Endothelial cell of umbilical vein (primary cell): Measurements from ENCODE around the gene MACROD2. TPM values are rescaled to one million over a fixed set of nuclear protein-coding genes. Genes with fewer than 3 reads are reported as not detected.

Experiments
- BruUV-seq: library from RNA; stranded (reverse); fragments of 400-500 nt; replicated peaks from 2 replicates; lab custom pipeline; 2021; lab: Mats Ljungman, UMichigan
- CTCF ChIA-PET: fragments of 300-600, 350-600 bp; sonication (Branson Sonifier 250); formaldehyde crosslinking; loops from one replicate; lab custom pipeline; 2021; ENCODE audit warnings: antibody characterized with exemption, inconsistent platforms; lab: Charles Lee
- POLR2A ChIA-PET: fragments of 300-600, 350-600 bp; sonication (Branson Sonifier 250); formaldehyde crosslinking; loops from one replicate; lab custom pipeline; 2021; ENCODE audit warnings: antibody characterized with exemption, inconsistent platforms; lab: Charles Lee
- DNase-seq: peaks from one replicate; pipeline ENCODE4 v3.0.0-alpha.2; 2011; ENCODE audit warnings: low read depth, low spot score
- FAIRE-seq: peaks from 2 replicates; lab custom pipeline; 2011; peaks lifted over from hg19 to GRCh38; lab: Jason Lieb, UNC
- H2AFZ ChIP-seq: 2 replicates; pipeline ENCODE4 v1.6.0; 2012; ENCODE audit warnings: low read depth, low read length, control low read depth, inconsistent platforms
- H3K27ac ChIP-seq: 2 replicates; pipeline ENCODE4 v1.5.1; 2011; ENCODE audit warnings: low read depth, mild to moderate bottlenecking, control low read depth, low read length, moderate library complexity; ENCODE audit not compliant: insufficient read depth
- H3K27me3 ChIP-seq, 2 experiments: 2 replicates each; pipeline versions ENCODE4 v1.6.0 to v1.6.1; 2011; ENCODE audit warnings: low read length in 2 of 2, mixed read lengths in 1 of 2; ENCODE audit not compliant: control insufficient read depth in 2 of 2, insufficient read depth in 2 of 2
- H3K36me3 ChIP-seq, 2 experiments: 2 replicates in 1 of 2; 3 replicates in 1 of 2; pipeline ENCODE4 v1.5.1; 2011; ENCODE audit warnings: low read length in 2 of 2, mild to moderate bottlenecking in 1 of 2, moderate library complexity in 1 of 2; ENCODE audit not compliant: control insufficient read depth in 2 of 2, insufficient read depth in 2 of 2; ENCODE audit errors: extremely low read depth in 1 of 2
- H3K4me1 ChIP-seq: 3 replicates; pipeline ENCODE4 v1.5.1; 2011; ENCODE audit warnings: mild to moderate bottlenecking, low read length; ENCODE audit not compliant: control insufficient read depth, insufficient read depth; ENCODE audit errors: extremely low read depth
- H3K4me2 ChIP-seq: 2 replicates; pipeline ENCODE4 v1.6.1; 2011; ENCODE audit warnings: low read length, control low read depth, mixed read lengths; ENCODE audit not compliant: insufficient read depth
- H3K4me3 ChIP-seq, 3 experiments: fragments of 200-600 bp in 1 of 3; sonication (generic), shearing (Covaris generic) in 1 of 3; replicated peaks in 1 of 3; 2 replicates each; pipeline ENCODE4 v1.5.1; 2011 to 2016; ENCODE audit warnings: control low read depth in 3 of 3, low read length in 3 of 3, mild to moderate bottlenecking in 2 of 3, inconsistent platforms in 1 of 3, low read depth in 1 of 3, moderate library complexity in 1 of 3; ENCODE audit not compliant: insufficient read depth in 1 of 3
- H3K79me2 ChIP-seq: 2 replicates; pipeline ENCODE4 v1.6.0; 2012; ENCODE audit warnings: low read length, inconsistent platforms; ENCODE audit not compliant: control insufficient read depth, insufficient read depth
- H3K9ac ChIP-seq: replicated peaks from 2 replicates; pipeline ENCODE3; 2011; ENCODE audit warnings: low read length, control low read depth; ENCODE audit not compliant: insufficient read depth; ENCODE audit errors: extremely low read depth
- H3K9me1 ChIP-seq: replicated peaks from 3 replicates; pipeline ENCODE4 v1.6.0; 2011; ENCODE audit warnings: mild to moderate bottlenecking, low read length; ENCODE audit not compliant: control insufficient read depth, insufficient read depth; ENCODE audit errors: extremely low read depth
- H3K9me3 ChIP-seq: replicated peaks from 2 replicates; pipeline ENCODE4 v1.5.1; 2012; ENCODE audit warnings: low read length, inconsistent platforms; ENCODE audit not compliant: control insufficient read depth, insufficient read depth
- H4K20me1 ChIP-seq: replicated peaks from 2 replicates; pipeline ENCODE3; 2011; ENCODE audit warnings: mild to moderate bottlenecking, low read length; ENCODE audit not compliant: control insufficient read depth, insufficient read depth; ENCODE audit errors: extremely low read depth
- EZH2 ChIP-seq: IDR thresholded peaks from 2 replicates; pipeline ENCODE4 v1.6.1; 2012; ENCODE audit warnings: borderline replicate concordance, low read depth, mild to moderate bottlenecking, moderate library complexity, low read length, inconsistent platforms; ENCODE audit not compliant: severe bottlenecking
- FOS ChIP-seq: IDR thresholded peaks from 2 replicates; pipeline ENCODE4 v1.6.1; 2011; ENCODE audit warnings: mild to moderate bottlenecking, low read length, moderate library complexity, borderline replicate concordance; ENCODE audit not compliant: insufficient read depth
- GATA2 ChIP-seq: IDR thresholded peaks from 2 replicates; pipeline ENCODE4 v1.7.0; 2011; ENCODE audit warnings: low read depth, mild to moderate bottlenecking, moderate library complexity, mixed read lengths, low read length; ENCODE audit not compliant: insufficient read length, insufficient read depth
- JUN ChIP-seq: IDR thresholded peaks from 2 replicates; pipeline ENCODE4 v1.6.1; 2011; ENCODE audit warnings: borderline replicate concordance, low read depth; ENCODE audit not compliant: insufficient read length, insufficient read depth
- MYC ChIP-seq: IDR thresholded peaks from one replicate; pipeline ENCODE4 v1.6.1; 2011; ENCODE audit warnings: mild to moderate bottlenecking, low read depth, low read length
- POLR2A ChIP-seq: IDR thresholded peaks from 2 replicates; pipeline ENCODE4 v1.6.1; 2012; ENCODE audit warnings: low read depth, mild to moderate bottlenecking, control low read depth, low read length
- POLR2AphosphoS5 ChIP-seq: IDR thresholded peaks from 2 replicates; pipeline ENCODE4 v1.6.1; 2012; ENCODE audit warnings: low read depth, mild to moderate bottlenecking, control low read depth, low read length, moderate library complexity; ENCODE audit not compliant: insufficient read depth
- dilution Hi-C: fragments of 300-500 bp; cut with MboI; formaldehyde crosslinking; loops from one replicate; pipeline ENCODE4 v1.15.0; 2019; ENCODE audit warnings: low sequenced_read_pairs; ENCODE audit not compliant: extremely low pct_ligation_motif_present
- intact Hi-C: fragments of 100-400 bp; cut with micrococcal nuclease; formaldehyde crosslinking; loops from one replicate; pipeline ENCODE4 v1.10.0; 2022
- polyA plus RNA-seq, 4 experiments: library from polyadenylated mRNA; depleted of rRNA in 3 of 4; stranded (reverse) in 3 of 4; unstranded in 1 of 4; fragments of >200 nt; gene quantifications; 2 replicates each; pipeline versions ENCODE4 v1.2.1 to v1.2.3, GENCODE V29; 2011 to 2012; ENCODE audit warnings: missing spikeins in 1 of 4
- total RNA-seq: library from RNA; stranded (reverse); gene quantifications from 2 replicates; pipeline ENCODE4 v1.2.3, GENCODE V29; 2021
- TF ChIP-seq, protein P1 (sequence below): IDR thresholded peaks from 2 replicates; pipeline ENCODE4 v1.6.1; 2011; ENCODE audit not compliant: insufficient read depth, insufficient read length
- TF ChIP-seq, protein P2 (sequence below), 2 donors: IDR thresholded peaks; 1 replicate in 1 of 2; 2 replicates in 1 of 2; pipeline ENCODE4 v1.5.1; 2011; ENCODE audit warnings: low read length in 2 of 2, mild to moderate bottlenecking in 2 of 2, moderate library complexity in 2 of 2, control low read depth in 1 of 2, inconsistent platforms in 1 of 2, low read depth in 1 of 2; ENCODE audit not compliant: insufficient read depth in 1 of 2; ENCODE audit errors: extremely low read depth in 1 of 2

The MACROD2 gene
- total and polyA plus RNA-seq, 2 donors (not counting 3 experiments of a cell fraction or from before 2014, with no cell fraction given) = 0.11 to 0.73 TPM

- no peak overlapping the region for H2AFZ ChIP-seq
- intact Hi-C loops = no loop called here
- no peaks in the 10 kb centered on the region for H3K9me1 ChIP-seq
- no peaks in the 10 kb centered on the region for H3K9me3 ChIP-seq
- no peak overlapping the region for H3K27ac ChIP-seq
- DNase-seq (no peak), FAIRE-seq (no peak)
- H4K20me1 ChIP-seq = no peaks in the 10 kb centered on the region
- no peak overlapping the region for H3K4me2 ChIP-seq
- no peaks in the 10 kb centered on the region for H3K36me3 ChIP-seq
- no peaks in the 10 kb centered on the region for H3K79me2 ChIP-seq
- no peak overlapping the region for H3K9ac ChIP-seq
- TF ChIP-seq FOS = no peak
- TF ChIP-seq, protein P1, sequence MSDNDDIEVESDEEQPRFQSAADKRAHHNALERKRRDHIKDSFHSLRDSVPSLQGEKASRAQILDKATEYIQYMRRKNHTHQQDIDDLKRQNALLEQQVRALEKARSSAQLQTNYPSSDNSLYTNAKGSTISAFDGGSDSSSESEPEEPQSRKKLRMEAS = no peak
- TF ChIP-seq GATA2 = no peak
- no peak for TF ChIP-seq POLR2AphosphoS5
- no peak for TF ChIP-seq POLR2A
- no peak for TF ChIP-seq JUN
- TF ChIP-seq EZH2 = no peak
- TF ChIP-seq, protein P2, sequence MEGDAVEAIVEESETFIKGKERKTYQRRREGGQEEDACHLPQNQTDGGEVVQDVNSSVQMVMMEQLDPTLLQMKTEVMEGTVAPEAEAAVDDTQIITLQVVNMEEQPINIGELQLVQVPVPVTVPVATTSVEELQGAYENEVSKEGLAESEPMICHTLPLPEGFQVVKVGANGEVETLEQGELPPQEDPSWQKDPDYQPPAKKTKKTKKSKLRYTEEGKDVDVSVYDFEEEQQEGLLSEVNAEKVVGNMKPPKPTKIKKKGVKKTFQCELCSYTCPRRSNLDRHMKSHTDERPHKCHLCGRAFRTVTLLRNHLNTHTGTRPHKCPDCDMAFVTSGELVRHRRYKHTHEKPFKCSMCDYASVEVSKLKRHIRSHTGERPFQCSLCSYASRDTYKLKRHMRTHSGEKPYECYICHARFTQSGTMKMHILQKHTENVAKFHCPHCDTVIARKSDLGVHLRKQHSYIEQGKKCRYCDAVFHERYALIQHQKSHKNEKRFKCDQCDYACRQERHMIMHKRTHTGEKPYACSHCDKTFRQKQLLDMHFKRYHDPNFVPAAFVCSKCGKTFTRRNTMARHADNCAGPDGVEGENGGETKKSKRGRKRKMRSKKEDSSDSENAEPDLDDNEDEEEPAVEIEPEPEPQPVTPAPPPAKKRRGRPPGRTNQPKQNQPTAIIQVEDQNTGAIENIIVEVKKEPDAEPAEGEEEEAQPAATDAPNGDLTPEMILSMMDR (IDR thresholded peaks at IDR 0.05; ENCODE audit: extremely low read depth in 1 of 2, insufficient read depth in 1 of 2, low read depth in 1 of 2, low read length in 2 of 2) = no peak
- TF ChIP-seq MYC = no peak
- CTCF ChIA-PET = no interaction called here
- H3K4me3 ChIP-seq = no peak overlapping the region
- H3K27me3 ChIP-seq = no peaks in the 10 kb centered on the region
- dilution Hi-C loops = no loop called here
- no TSS peak for BruUV-seq
- no peaks in the 10 kb centered on the region for H3K4me1 ChIP-seq
- POLR2A ChIA-PET = no interaction called here
Observed at GRCh38 chr20:15597306-15597705, 1602.0 kb downstream of the MACROD2 start.
